A673 (cell line): ENCODE results near the gene LRRC58.

Experiments used
- EZH2 ChIP-seq: fragments of 200-600 bp; sonication (generic); IDR thresholded peaks from 2 replicates; pipeline ENCODE4 v1.6.1; 2017; ENCODE audit warnings: borderline replicate concordance, low read depth, mild to moderate bottlenecking, mixed read lengths, antibody characterized with exemption, low read length; ENCODE audit not compliant: poor library complexity, severe bottlenecking
- TF ChIP-seq, protein P1 (sequence below): fragments of 300-800, 200-600 bp; sonication (generic); conservative IDR thresholded peaks from 2 replicates; pipeline ENCODE4 v1.5.1; 2017; ENCODE audit warnings: low read depth, mild to moderate bottlenecking, antibody characterized with exemption, low read length, moderate library complexity, mixed read lengths

DNA sequence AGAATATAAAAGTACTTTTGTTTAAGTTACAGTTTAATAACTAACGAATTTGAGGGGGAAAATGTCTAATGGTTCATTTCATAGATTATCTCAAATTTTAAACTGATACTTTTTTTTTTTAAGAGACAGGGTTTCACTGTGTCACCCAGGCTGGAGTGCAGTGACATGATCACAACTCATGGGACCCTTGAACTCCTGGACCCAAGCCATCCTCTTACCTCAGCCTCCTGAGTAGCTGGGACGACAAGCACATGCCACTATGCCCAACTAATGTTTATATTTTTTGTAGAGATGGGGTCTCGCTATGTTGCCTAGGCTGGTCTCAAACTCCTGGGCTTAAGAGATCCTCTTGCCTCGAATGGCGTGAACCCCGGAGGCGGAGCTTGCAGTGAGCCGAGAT lies 16.5 kb downstream of the LRRC58 start:
- TF ChIP-seq, protein P1, sequence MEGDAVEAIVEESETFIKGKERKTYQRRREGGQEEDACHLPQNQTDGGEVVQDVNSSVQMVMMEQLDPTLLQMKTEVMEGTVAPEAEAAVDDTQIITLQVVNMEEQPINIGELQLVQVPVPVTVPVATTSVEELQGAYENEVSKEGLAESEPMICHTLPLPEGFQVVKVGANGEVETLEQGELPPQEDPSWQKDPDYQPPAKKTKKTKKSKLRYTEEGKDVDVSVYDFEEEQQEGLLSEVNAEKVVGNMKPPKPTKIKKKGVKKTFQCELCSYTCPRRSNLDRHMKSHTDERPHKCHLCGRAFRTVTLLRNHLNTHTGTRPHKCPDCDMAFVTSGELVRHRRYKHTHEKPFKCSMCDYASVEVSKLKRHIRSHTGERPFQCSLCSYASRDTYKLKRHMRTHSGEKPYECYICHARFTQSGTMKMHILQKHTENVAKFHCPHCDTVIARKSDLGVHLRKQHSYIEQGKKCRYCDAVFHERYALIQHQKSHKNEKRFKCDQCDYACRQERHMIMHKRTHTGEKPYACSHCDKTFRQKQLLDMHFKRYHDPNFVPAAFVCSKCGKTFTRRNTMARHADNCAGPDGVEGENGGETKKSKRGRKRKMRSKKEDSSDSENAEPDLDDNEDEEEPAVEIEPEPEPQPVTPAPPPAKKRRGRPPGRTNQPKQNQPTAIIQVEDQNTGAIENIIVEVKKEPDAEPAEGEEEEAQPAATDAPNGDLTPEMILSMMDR = no peak
- no peak for TF ChIP-seq EZH2
